AG20443 (cell line): ENCODE results near the gene FBLN5.
"Not testable (repeated sequence)": the region's sequence is repeated elsewhere in the genome, so short reads cannot be mapped to it uniquely, and the experiment has no call there.

Source experiments
- DNase-seq: peaks from one replicate; pipeline ENCODE4 v3.0.0; 2012; ENCODE audit warnings: low spot score, mixed read lengths

The FBLN5 gene

DNA sequence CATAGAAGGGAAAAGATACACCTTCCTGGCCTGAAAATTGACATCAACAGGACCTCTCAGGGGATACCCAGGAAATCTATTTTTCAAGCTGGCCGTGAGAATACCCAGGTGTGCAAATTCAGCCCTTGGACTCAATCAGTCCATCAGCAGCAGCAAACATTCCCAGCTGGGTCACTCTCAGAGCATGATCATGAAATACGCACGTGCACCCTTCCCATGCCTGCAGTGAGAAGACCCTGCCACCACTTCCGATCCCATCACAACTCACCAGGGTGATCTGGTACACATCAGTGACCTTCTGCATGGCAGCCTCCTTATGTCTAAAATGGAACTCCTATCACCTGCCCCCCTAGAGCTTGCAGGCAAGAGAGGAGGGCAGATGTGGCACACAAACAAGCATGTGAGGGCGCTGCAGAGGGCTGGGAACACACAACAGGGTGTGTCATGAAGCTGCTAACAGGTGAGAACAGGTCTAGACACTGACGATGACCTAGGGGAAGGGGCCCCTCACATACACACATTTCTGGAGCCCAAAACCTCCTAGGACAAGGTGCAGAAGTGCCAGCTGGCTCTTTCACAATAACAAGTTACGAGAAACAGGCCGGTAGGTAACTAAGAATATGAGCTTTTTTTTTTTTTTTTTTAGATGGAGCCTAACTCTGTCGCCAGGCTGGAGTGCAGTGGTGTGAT is 42.4 kb downstream of the FBLN5 start:
- DNase-seq = no peak

DNA sequence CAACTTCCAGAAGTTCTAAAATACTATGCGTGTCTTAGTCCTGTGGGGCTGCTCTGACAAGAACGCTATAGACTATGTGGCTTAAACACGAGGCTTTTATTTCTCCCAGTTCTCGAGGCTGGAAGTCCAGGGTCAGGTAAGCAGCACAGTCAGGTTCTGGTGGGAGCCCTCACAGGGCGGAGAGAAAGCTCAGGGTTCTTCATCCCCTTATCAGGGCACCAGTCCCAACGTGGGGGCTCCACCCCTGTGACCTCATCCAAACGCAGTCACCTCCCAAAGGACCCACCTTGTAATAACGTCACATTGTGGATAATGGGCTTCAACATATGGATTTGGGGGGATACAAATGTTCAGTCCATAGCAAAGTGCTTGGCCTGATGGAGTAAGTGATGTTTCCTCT is 43.0 kb downstream of the FBLN5 start:
- no peak for DNase-seq

DNA sequence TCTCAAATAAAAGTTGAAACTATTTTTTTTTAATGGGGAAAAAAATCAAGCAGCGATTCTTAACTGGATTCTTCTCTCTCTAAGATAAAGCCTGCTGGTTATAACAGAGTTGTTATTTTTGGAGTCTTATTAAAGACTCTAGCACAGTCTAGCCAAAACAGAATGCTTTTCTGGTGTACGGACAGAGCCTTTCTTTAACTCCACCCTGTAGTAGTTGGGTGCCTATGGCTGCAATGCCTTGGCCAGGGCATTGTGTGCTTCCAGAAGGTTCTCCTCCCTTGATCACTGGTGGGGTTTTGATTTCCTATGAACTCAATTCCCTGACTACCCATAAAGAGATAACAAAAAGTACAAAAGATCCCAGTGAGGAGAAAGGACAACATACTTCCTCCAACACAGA is 44.4 kb downstream of the FBLN5 start:
- no peak for DNase-seq

DNA sequence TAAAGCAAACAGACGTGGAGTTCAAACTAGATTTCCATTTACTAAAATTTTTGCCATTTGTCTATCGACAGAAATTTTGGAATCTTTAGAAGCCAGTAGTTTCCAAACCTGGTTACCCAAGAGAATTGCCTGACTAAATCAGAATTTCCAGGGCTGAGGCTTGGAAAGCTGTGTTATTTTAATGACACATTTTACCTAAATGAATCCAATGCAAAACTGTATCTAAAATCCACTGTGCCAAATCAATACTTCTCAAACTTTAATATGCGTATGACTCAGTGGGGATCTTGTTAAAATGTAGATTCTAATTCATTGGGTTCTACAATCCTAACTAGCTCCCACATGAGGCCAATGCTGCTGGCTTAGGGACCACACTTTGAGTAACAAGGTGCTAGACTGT is 45.2 kb downstream of the FBLN5 start:
- DNase-seq = no peak

DNA sequence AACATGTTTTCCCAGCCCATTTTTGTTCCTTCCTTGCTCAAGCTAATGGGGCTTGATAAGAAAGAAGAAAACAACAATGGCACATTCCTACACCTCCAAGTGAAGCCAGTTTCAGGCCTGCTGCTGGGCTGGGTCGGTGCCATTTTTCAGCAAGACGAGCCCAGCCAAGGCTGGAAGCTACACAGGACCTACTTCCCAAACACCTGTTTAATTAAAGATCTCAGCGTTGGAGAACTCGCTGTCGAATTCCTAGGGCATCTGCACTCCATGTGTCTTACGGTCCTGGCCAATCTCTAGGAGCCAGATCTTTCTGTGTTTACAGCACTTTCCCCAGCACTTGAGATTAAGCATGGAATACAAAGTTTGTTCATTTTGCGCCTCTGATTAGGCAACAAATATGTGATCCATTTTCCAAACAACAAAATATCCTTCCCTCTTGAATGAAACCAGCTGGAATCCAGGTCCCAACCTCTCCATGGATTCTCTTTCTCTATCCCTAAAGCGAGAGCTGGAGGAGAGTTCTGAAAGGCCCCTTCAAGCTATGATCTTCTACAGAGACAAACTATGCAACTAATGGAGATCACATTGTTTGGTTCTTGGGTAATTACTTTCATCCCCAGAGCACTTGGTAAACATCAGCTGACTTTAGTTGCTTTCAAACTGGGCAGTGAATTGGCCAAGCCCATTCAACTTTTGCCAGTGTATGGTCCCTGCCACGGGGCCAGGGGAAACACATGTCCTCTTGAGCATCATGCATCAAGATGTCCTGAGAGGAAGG is 45.9 kb downstream of the FBLN5 start:
- peak; percentile 35 for DNase-seq

DNA sequence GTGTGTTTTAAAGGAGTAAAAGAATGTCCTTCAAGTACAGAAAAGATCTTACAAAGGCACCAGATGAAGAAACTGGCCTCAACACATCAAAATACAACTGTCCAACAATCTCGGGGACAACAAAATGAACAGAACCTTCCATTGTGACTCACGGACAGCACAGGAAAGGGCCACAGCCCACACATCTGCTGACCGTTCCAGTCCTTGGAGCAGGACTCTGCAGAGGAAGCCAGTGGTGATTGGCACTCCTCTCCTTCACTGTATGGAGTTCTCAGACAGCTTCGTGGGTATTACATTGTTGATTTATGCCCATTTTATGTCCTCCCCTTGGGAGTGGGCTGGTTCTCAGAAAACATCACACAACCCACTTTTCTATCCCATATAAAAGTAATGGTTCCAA is 47.7 kb downstream of the FBLN5 start:
- DNase-seq = peak; percentile 42

DNA sequence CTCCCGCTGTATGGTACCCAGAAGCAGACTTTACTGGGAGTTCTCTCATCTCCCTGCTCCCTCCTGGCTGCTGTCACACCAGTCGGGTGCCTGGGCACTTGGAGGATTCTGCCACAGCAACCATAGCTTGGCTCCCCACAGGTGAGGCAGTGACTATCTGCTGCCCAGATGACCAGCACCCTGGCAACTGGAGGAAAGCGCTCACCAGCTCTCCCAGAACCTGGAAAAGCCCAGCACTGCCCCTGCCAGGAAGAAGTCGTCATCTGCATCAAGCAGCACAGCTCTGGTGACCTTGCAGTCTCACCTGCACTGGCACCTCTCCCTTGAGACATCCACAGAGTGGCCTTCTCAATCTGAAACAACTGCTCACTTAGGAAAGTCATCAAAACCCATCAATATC is 48.3 kb downstream of the FBLN5 start:
- DNase-seq = no peak

DNA sequence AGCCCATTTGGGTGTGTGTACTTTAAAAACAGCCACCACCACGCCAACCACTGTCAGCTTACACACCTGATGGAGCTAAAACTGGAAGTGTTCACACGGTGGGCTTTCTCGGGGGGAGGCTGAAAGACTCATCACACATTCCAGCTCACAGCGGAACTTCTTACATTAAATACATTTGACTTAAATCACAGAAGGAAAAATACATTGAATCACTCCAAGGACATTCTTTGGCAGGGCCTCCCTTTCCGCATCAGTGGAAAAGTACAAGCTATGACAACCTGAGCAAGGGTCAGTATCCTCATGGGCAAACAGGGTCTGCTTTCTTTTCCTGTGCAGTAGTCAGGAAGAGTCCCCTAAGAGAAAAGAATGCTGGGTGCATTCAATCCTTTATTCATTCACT is 49.1 kb downstream of the FBLN5 start:
- no peak for DNase-seq

DNA sequence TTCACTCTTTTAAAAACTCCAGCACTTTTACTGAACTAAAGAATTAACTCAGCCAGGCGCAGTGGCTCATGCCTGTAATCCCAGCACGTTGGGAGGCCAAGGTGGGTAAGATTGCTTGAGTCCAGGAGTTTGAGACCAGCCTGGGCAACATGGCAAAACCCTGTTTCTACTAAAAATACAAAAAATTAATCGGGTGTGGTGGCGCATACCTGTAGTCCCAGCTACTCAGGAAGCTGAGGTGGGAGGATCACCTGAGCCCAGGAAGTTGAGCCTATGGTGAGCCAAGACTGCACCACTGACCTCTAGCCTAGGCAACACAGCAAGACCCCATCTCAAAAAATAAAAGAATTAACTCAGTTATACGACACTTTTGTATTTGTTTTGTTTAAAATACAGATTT is 49.8 kb downstream of the FBLN5 start:
- DNase-seq = not testable (repeated sequence)

DNA sequence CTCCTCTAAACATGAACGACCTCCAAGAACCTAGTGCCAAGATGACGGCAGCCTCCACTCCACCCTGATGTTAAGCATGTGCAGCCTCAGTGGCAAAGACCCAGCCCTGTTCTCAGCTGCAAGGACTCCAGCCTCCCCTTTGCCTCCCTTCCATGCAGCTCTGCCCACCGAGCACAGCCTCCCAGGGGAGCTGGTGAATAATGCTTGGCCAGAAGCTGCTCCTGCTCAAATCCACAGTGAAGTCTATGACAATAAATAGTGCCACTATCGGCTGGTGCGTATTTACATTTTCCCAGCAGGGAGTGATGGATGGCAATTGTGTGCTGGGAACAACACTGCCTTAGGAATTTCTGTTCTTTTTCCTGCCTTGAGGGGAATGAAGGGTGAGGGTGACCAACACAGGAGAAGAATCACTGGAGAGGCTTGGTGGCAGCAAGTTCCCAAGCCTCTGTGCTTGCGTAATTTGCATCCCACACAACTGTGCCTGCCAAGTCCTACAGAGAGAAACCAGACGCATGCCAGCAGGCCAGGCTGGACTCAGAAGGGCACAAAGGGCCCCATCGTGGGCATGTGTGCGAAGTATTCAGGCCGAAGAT is 50.3 kb downstream of the FBLN5 start:
- peak; percentile 78 for DNase-seq

DNA sequence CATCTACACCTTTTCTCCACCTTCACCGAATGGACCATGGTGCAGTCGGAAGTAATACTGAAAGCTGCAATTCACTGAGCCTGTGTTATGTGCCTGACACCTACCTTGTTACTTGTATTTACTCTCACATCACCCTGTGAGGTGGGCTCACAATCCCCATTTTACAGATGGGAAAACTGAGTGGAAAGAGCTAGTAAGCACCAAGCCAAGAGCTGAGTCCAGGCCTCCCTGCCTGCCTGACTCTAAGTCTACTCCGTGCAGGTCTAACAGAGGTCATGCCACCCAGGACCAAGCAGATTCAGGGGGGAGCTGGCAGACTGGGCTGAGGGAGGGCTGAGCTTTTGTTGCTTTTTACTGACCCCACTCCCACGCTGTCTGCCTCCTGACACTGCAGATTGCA is 51.1 kb downstream of the FBLN5 start:
- DNase-seq = no peak

DNA sequence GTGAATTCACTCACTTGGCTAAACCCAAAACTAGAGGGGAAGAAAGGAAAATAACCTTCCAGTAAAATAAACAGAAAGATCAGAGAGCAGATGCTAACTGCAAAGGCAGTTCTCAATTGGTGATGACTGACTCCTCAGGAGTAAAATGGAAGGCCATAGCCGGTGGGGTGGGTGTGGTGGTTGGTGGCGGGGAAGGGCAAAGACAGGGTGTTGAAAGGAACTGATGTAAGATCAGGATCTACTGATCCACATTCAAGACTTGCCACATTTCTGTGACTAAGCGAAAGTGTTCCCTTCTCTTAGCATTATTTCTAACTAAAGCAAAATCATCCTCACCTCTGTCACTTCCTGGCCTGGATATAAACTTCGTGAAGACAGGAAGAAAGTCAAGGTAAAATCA is 53.8 kb downstream of the FBLN5 start:
- DNase-seq = no peak

DNA sequence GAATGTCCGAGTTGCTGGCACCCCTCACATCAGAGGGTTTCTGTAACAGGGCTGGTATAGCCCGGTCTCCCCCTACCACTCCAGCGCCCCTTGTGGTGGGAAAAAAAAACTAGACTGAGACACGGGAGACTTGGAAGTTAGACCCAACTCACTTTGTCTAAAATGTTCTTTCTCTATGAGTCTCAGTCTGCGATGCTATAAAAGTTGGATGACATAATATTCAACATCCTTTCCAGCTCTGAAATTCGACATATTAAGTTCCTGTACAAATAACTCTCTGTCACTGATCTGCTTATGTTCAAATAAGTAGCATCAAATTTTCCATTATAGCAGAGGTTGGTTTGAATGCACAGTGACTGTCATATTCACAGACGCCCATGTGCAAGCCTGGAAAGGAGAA is 54.5 kb downstream of the FBLN5 start:
- no peak for DNase-seq

DNA sequence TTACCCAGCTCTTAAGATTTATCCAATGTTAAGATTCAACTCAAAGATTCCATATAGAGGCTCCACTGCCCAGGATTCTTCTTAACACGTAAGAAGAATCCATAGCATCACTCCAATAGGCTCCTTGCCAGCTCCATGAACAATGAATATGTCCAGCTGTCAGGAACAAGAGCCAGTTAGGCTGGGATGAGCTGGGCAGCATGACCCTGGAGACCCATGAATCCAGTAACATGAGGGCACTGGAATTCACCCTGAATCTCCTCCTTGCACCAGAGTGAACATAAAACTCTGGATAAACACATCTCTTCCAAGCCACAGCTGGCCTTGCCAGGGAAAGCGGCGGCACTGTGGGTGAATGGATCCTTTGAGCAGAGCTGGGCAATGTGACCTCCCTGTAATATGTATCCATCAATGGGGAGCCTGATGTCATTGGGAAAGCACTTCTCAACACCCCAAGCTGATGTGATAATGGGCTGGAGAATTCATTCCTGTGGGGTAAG is 55.7 kb downstream of the FBLN5 start:
- no peak for DNase-seq

DNA sequence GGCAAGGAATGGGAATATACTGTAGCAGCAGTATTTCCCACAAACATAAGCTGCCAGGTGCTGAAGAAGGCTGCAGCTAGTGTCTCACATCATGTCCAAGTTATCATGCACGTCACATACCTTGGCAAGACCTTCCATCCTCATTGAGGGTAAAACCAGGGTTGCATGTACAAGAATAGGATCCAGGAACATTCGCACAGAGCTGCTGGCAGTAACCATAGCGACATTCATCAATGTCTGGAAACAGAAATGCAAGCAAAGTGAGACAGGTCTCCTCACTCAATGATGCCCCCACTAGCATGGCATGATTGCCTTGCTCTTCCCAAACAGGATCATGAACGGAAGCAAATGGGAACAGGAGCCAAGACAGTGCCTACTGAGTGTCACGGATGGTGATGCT is 56.4 kb downstream of the FBLN5 start:
- no peak for DNase-seq

DNA sequence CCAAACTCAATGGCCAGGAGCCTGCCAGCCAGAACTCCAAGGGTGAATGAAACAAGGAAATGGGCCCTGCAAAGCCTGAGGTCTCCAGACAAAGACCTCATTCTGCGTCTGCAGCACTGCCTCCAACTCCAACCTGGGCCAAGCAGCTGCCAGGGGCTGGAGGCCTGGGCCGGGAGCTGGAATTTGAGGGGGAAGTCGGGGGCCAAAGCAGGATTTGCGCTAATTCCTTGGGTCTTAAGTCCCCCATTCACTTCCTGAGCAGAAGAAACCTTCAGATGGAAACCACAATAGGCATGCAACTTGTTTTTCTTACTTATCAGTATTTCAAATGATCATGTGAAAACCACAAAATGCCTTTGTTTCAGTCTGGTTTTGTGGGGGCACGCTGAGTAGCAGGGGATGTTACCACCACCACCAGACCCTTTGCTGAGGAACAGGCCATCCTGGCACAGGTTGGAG is 57.2 kb downstream of the FBLN5 start:
- no peak for DNase-seq

DNA sequence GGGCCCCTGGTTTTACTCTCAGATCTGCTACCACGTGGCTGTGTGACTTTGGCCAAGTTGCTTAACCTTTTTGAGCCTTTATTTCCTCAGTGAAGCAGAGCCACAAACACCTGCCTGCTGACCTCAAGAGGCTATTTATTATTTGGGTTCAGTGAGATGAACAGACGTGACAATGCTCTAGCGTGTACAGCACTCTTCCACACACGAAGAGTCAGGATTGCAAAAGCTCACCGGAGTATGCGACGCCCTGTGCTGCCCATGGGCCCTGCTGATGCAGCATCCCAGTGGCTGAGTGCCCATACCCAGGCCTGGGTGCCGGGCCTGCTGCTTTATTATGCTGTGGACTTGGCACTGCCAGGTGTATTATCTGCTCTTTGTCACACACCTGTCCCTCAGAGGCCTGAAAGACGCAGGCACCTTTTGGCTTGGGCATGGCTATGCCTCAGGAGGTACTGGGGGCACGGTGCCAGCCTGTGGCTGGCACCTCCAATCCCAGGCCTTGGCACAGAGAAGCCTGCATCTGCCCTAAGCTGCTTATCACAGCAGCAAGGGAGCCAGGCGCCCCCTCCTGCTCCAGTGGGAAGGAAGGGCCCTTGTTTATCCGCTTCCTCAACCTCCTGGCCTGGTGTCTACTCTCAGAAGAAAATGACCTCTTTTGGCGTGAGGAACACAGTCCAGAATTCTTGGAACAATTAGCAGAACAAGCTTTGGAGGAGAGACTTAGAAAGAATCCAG is 57.9 kb downstream of the FBLN5 start:
- DNase-seq = no peak

DNA sequence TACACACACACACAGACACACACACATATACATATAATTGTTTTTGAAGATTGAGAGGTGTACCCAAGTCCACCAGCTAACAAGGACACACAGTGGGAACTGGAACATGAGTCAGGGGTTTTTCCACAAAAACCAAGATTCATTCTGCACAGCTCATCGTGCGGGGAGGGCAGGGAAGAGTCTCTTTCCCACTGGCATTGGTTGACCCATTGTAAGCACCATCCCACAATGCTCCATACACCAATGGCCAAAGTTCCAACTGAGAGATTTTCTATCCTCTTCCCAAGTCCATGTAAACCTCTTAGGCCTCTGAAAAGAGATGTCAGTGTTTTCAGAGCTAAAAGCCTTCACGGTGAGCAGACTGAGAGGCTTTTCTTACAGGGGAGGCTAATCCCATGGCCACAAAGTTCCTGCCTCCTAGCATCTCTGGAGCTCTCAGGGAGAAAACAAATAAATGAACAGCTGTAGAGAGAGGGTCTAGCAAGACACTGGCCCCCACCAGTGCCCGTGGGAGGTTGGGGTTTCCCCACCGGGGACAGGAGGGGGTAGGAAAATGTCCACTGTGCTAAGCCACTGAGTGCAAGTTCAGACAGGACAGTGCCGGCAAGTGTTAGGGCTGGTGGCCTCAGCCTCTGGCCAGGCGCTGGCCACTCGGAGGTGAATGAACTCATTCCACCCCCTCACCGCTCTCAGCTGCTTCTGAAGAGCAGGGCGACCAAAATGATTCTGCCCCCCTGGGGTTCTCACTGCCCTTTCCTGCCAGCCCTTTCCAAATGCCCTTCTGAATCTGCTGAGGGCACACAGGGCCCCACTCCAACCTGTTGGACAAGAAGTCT is 58.6 kb downstream of the FBLN5 start:
- DNase-seq = peak; percentile 32

DNA sequence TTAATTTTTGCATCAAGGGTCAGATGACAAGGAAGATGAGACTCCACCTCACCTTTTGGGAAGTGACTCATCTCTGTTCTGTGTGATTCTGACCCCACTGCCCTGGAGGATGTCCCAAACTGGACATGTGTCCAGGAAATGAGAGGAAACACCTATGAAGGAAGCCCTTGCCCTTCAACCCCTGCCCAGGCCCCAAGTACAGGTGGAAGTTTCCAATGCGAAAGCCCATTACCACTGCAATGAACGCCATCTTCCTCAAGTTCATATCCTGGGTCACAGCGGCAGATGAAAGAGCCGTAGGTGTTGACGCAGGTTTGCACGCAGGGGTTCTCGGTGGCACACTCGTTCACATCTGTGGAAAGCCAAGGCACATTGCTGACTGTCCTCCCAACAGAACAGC is 60.5 kb downstream of the FBLN5 start:
- no peak for DNase-seq

DNA sequence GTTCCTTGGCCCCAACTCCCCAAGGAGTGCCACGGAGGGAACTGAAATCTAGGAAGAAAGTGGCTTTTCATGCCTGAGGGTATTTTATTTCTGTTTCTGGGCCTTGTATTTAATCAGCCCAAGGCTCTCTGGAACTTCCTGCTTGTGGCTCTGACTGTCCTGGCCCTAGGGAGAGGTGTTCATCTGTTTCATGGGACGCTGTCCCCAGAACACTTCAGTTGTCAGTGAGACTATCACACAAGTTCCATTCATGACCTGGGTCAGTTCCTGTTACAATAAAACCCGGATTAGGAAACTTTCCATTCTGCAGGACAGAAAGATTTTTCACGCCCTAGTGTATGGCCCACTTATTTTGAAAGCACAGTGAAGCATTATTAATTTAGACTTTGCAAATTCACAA is 61.7 kb downstream of the FBLN5 start:
- DNase-seq = no peak

DNA sequence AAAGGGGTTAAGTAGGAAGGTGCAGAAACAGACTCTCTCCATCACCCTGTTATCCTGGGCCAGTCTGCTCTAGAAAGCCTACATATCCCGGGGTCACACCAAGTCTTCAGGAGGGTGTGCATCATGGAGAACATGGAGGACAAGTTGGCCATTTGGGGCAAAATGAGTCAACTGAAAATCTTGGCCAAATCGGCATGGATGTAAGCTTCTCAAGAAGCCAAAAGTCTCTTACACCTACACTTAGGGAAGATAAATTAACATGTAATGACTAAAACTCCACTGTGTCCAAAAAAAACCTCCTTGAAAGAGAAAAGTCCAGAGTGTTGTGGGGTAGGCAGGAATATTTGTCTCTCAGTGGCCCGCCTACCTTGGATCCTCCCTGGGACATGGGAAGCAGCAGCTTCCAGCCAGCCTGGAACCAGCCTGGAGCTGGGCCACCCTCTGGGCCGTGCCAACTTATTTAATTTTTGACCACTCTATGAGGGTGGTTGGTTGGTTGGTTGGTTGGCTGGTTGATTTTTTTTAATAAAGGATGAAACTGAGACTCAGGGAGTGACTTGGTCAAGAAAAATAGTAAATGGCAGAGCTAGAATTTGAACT is 62.3 kb downstream of the FBLN5 start:
- no peak for DNase-seq
